Spinal cord (tissue), 10 donors: ENCODE data around the gene FTCD. TPM values are rescaled to one million over a fixed set of nuclear protein-coding genes. Genes with fewer than 3 reads are reported as not detected.
"Not testable (repeated sequence)": the region's sequence is repeated elsewhere in the genome, so short reads cannot be mapped to it uniquely, and the experiment has no call there.

Experiments
- DNase-seq, 6 donors: peaks; one replicate each; pipeline versions ENCODE4 v3.0.0 to v3.0.0-alpha.2; 2013 to 2015; ENCODE audit warnings: low spot score in 6 of 6, low read depth in 4 of 6
- H3K27ac ChIP-seq: one replicate; pipeline ENCODE4 v1.5.1; 2013; ENCODE audit warnings: low read depth, low read length, control low read depth
- H3K27me3 ChIP-seq: one replicate; pipeline ENCODE4 v1.6.1; 2013; ENCODE audit warnings: low read length; ENCODE audit not compliant: control insufficient read depth, insufficient read depth
- H3K36me3 ChIP-seq: one replicate; pipeline ENCODE4 v1.6.1; 2013; ENCODE audit warnings: low read length; ENCODE audit not compliant: control insufficient read depth, insufficient read depth
- H3K4me1 ChIP-seq: one replicate; pipeline ENCODE4 v1.6.1; 2013; ENCODE audit warnings: low read length; ENCODE audit not compliant: control insufficient read depth, insufficient read depth
- H3K4me3 ChIP-seq: one replicate; pipeline ENCODE4 v1.5.1; 2013; ENCODE audit warnings: low read depth, low read length, control low read depth
- H3K9me3 ChIP-seq: one replicate; pipeline ENCODE4 v1.6.1; 2013; ENCODE audit warnings: low read length; ENCODE audit not compliant: control insufficient read depth, insufficient read depth
- WGBS: methylation state at CpG from one replicate; pipeline ENCODE4 v1.1.5; 2013; ENCODE audit warnings: missing lambda C conversion rate; ENCODE audit not compliant: insufficient coverage; 5-methylcytosine and 5-hydroxymethylcytosine counted together
- long read RNA-seq, 4 donors: transcript quantifications; one replicate each; lab custom pipeline, GENCODE V29; 2026
- polyA plus RNA-seq, 2 donors: library from polyadenylated mRNA; unstranded; fragments of 120-200 nt; gene quantifications; one replicate each; pipeline ENCODE4 v1.2.1, GENCODE V29; 2013; ENCODE audit not compliant: insufficient read length in 2 of 2
- total RNA-seq, 2 donors: library from RNA; depleted of rRNA in 1 of 2; stranded (reverse); fragments of 120-200 nt in 1 of 2; fragments of >200 nt in 1 of 2; gene quantifications; one replicate each; pipeline versions ENCODE4 v1.2.3 to v1.2.4, GENCODE V29; 2013 to 2014
- donor health status: healthy.

The FTCD gene
- total RNA-seq (1 to 10 TPM in 1 of 2 donors, under 1 TPM in 1; 0.50 to 1.4 TPM), polyA plus RNA-seq (1 to 10 TPM; 5.3 to 6.0 TPM)
- long read RNA-seq, donor 1, result 0 reads
- long read RNA-seq, donor 2, result 0 reads
- long read RNA-seq, donor 3, result 0 reads
- long read RNA-seq, donor 4, result 0 reads

- no peak for DNase-seq
- 77% methylated on average over 34 of the region's 34 CpGs for WGBS
- H3K9me3 ChIP-seq, result no peaks in the 10 kb centered on the region
- H3K27me3 ChIP-seq, result no peaks in the 10 kb centered on the region
- peaks cover 13% of the 10 kb centered on the region for H3K4me1 ChIP-seq
- H3K27ac ChIP-seq, result no peak within 1 kb of the TSS
- H3K4me3 ChIP-seq, result no peak within 1 kb of the TSS
- H3K36me3 ChIP-seq, result peaks cover 46% of the 10 kb centered on the region
These were observed at the start of gene FTCD for GRCh38 chr21:46155514-46156377. Gene FTCD, minus strand, starts transcription at chr21:46155579. Its CDS starts 56 bp downstream, at chr21:46155523.

- Histone ChIP-seq H3K4me1 (no peaks in the 10 kb centered on the region), H3K9me3 (no peaks in the 10 kb centered on the region), H3K27me3 (no peaks in the 10 kb centered on the region), H3K4me3 (no peak overlapping the region), H3K27ac (no peak overlapping the region), H3K36me3 (peaks cover 70% of the 10 kb centered on the region)
- 93% methylated on average over 15 of the region's 18 CpGs for WGBS
- no peak for DNase-seq
These were observed 49.8 kb upstream of the FTCD start for GRCh38 chr21:46205166-46205565.

- 94% methylated on average over 5 of the region's 8 CpGs for WGBS
- Histone ChIP-seq H3K36me3 (peaks cover 52% of the 10 kb centered on the region), H3K9me3 (no peaks in the 10 kb centered on the region), H3K27ac (no peak overlapping the region), H3K4me3 (no peak overlapping the region), H3K4me1 (no peaks in the 10 kb centered on the region), H3K27me3 (no peaks in the 10 kb centered on the region)
- DNase-seq, result no peak
These were observed 47.8 kb upstream of the FTCD start for GRCh38 chr21:46203203-46203600.

- H3K36me3 ChIP-seq, result peaks cover 51% of the 10 kb centered on the region
- no peak for DNase-seq
- no peak overlapping the region for H3K27ac ChIP-seq
- 92% methylated on average over 2 of the region's 6 CpGs for WGBS
- no peaks in the 10 kb centered on the region for H3K4me1 ChIP-seq
- H3K9me3 ChIP-seq, result no peaks in the 10 kb centered on the region
- H3K27me3 ChIP-seq, result no peaks in the 10 kb centered on the region
- H3K4me3 ChIP-seq, result no peak overlapping the region
These were observed 47.3 kb upstream of the FTCD start for GRCh38 chr21:46202592-46203202.

GRCh38 chr21:46200877-46201803, 45.8 kb upstream of the FTCD start:
- H3K9me3 ChIP-seq, H3K4me3 ChIP-seq, H3K4me1 ChIP-seq, H3K27ac ChIP-seq, DNase-seq, H3K27me3 ChIP-seq: not testable (repeated sequence)
- WGBS, result 94% methylated on average over 1 of the region's 8 CpGs
- peaks cover 46% of the 10 kb centered on the region for H3K36me3 ChIP-seq

- H3K36me3 ChIP-seq, result peaks cover 47% of the 10 kb centered on the region
- H3K27me3 ChIP-seq, result no peaks in the 10 kb centered on the region
- whole genome bisulfite sequencing, result 79% methylated on average over 6 of the region's 13 CpGs
- no peaks in the 10 kb centered on the region for H3K9me3 ChIP-seq
- no peak overlapping the region for H3K27ac ChIP-seq
- no peaks in the 10 kb centered on the region for H3K4me1 ChIP-seq
- H3K4me3 ChIP-seq, result no peak overlapping the region
- no peak for DNase-seq
These were observed 44.3 kb upstream of the FTCD start for GRCh38 chr21:46199436-46200373.

GRCh38 chr21:46196733-46197132, 41.4 kb upstream of the FTCD start:
- 86% methylated on average over 14 of the region's 20 CpGs for whole genome bisulfite sequencing
- DNase-seq, result no peak

GRCh38 chr21:46195595-46196195, 40.3 kb upstream of the FTCD start:
- H3K27ac ChIP-seq, result no peak overlapping the region
- no peak for DNase-seq
- H3K36me3 ChIP-seq, result peaks cover 63% of the 10 kb centered on the region
- no peaks in the 10 kb centered on the region for H3K27me3 ChIP-seq
- H3K9me3 ChIP-seq, result no peaks in the 10 kb centered on the region
- WGBS, result 90% methylated on average over 20 of the region's 20 CpGs
- H3K4me3 ChIP-seq, result no peak overlapping the region
- no peaks in the 10 kb centered on the region for H3K4me1 ChIP-seq

More at GRCh38 chr21:46196733-46197132, 41.4 kb upstream of the FTCD start:
- H3K36me3 ChIP-seq, result peaks cover 52% of the 10 kb centered on the region
- H3K27me3 ChIP-seq, result no peaks in the 10 kb centered on the region
- no peaks in the 10 kb centered on the region for H3K9me3 ChIP-seq
- no peaks in the 10 kb centered on the region for H3K4me1 ChIP-seq
- no peak overlapping the region for H3K4me3 ChIP-seq
- no peak overlapping the region for H3K27ac ChIP-seq
